Measurements from ENCODE around the gene SH3D19.

- TF ChIP-seq RAD21 (IDR thresholded peaks at IDR 0.05; ENCODE audit: low read length) = no peak
- TF ChIP-seq, protein P1, sequence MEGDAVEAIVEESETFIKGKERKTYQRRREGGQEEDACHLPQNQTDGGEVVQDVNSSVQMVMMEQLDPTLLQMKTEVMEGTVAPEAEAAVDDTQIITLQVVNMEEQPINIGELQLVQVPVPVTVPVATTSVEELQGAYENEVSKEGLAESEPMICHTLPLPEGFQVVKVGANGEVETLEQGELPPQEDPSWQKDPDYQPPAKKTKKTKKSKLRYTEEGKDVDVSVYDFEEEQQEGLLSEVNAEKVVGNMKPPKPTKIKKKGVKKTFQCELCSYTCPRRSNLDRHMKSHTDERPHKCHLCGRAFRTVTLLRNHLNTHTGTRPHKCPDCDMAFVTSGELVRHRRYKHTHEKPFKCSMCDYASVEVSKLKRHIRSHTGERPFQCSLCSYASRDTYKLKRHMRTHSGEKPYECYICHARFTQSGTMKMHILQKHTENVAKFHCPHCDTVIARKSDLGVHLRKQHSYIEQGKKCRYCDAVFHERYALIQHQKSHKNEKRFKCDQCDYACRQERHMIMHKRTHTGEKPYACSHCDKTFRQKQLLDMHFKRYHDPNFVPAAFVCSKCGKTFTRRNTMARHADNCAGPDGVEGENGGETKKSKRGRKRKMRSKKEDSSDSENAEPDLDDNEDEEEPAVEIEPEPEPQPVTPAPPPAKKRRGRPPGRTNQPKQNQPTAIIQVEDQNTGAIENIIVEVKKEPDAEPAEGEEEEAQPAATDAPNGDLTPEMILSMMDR (conservative IDR thresholded peaks at IDR 0.05; ENCODE audit: low read depth, low read length) = no peak
These were observed 21.2 kb downstream of the SH3D19 start for GRCh38 chr4:151304226-151304625.
